Activated CD4-positive, alpha-beta T cell treated with anti-CD3 and anti-CD28 coated beads for 48 hours (primary cell): ENCODE data around the gene DYNLT5.
A peak's percentile ranks its signal among the peaks of the same experiment; 100 is the strongest.
"Not testable (repeated sequence)": the region's sequence is repeated elsewhere in the genome, so short reads cannot be mapped to it uniquely, and the experiment has no call there.

ENCODE experiments used
- DNase-seq: peaks from one replicate; pipeline ENCODE4 v3.0.0-alpha.2; 2020

DYNLT5 gene

DNA sequence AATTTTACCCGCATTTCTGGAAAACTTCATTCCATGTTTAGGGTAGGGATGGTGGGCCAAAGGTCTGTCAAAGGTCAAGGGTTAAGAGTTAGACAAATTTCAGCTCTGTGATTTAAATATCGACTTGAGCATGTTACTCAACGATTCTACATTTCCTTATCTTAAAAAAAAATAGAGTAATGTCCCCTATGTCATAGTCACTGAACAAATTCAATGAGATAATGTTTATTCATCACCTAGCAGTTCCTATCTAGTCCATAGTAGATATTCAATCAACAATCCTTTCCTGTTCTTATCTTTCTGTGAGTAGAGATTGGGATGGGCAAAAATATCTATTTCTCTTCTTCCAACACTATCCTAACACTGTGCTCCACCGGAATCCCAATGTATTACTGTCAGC lies 1.1 kb upstream of the DYNLT5 start:
- no peak for DNase-seq

DNA sequence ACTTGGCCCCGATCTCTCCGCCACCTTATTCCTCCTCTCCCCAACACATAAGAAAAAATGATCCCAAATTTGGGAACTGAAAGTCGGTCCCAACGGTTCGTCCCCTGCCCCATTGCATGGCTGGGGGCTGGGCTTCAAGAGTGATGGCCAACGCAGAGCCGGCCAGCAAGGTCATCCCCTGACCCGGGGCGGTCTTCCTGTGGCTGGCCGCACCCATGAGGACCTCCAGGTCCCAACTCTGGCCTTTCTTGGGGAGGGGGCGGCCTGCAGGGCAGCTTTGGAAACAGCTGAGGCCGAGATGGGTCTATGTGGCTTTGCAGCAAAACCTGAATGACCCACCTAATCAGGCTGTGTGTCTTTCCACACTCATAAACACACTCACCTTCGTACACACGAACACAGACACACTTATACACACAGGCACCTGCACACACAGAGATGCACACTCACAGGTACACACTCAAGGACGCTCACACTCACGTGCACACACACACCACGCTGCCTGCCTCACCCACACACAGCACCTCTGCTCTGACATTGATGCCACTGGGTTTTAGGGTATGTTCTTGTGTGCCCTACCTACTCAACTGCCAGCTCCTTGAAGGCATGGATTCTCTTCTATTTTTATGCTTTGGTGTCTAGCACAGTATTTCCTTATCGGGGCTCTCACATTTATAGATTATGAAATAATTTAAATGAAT lies 562 bp downstream of the DYNLT5 start:
- DNase-seq = no peak

DNA sequence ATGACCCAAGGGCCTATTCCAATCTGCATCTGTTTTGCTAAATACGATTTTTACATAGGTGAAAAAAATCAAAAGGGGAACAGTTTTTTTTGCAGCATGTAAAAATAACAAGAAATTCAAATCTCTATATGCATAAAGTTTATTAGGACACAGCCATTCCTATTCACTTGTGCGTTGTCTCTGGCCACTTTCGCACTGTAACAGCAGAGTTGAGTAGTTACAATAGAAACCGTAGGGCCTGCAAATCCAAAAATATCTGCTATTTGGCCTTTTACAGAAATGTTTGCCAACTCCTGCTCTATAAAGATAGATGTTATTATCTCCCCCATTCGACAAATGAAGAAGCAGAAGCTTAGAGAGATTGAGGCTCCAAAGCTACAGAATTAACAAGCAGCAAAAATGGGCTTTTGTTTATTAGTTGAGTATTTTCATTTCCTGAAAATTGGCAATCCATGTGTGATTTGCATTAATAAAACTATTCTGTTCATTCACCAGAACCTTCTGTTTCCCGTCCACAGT lies 5.5 kb downstream of the DYNLT5 start:
- DNase-seq = no peak

DNA sequence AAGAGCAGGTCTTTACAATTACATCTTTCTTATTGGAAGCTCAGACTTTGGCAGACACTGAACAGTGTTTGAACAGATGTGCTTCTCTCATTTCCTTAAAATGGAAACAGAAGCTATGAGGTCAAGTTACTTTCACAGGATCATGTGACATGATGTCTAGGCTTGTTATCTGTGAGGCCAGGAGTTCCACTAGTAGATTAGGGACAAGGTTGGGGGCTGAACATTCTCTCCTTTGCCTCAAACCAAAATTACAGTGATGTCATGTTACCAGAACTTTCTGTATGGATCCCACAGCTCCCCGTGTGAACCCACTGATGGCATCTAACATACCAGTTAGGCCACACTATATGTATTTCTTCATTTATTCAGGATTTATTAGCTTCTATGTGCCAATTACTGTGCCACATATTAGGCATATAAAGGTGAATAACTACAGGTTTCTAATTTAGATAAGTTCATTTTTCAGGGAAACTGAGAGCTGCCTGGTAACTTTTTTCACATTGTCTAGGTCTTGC lies 6.0 kb downstream of the DYNLT5 start:
- DNase-seq = no peak

DNA sequence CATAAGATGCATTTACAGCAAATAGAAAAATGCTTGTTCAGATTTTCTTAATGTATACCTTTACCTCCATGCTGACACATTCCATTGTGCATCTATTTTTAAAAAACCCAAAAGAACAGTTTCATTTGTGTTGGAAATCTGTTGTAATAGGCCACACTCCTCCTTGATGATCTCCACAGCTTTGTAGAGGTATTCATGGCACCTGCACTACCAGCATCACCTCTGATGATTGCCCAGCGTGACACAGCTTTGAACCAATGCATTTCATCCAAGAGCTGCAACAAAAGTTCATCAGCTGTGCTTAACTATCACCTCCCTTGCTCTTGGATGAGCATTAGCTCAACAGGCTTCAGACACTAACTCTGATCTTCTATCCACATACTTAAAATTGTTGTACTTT lies 8.2 kb downstream of the DYNLT5 start:
- no peak for DNase-seq

DNA sequence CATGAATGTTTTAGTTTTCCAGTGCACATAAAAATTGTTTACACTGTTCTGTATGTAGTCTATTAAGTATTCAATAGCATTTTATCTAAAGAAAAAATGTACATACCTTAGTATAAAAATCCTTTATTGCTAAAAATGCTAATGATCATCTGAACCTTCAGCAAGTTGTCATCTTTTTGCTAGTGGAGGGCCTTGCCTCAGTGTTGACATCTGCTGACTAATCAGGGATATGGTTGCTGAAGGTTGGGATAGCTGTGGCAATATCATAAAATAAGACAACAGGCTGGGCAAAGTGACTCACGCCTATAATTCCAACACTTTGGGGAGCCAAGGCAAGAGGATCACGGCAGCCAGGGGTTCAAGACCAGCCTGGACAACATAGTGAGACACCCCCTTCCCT lies 9.0 kb downstream of the DYNLT5 start:
- DNase-seq = no peak

DNA sequence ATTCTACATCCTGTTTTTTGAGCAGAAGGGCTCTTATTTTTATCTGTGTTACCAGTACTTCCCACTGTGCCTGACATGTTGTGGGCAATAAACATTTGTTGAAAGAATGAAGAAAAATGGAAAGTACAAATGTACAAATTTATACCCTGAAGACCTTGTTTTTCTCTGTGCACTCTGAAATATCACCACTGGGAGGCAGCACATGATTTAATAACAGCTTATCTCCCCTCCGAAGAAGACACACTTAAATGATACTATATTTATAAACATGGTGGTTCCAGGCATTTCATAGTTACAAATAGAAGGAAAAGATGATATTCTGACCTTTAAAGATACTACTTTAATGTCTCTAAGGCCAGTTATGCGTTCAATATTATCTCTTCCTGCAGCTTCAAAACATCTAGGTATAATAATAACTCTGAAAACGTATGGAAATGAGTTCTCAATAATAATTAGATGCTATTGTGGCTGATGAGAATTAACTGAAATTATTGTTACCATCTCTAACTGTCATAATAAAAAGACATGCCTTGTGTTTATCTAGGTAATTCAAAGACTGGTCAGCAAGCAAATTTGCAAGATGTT lies 12.8 kb downstream of the DYNLT5 start:
- peak; percentile 66 for DNase-seq

DNA sequence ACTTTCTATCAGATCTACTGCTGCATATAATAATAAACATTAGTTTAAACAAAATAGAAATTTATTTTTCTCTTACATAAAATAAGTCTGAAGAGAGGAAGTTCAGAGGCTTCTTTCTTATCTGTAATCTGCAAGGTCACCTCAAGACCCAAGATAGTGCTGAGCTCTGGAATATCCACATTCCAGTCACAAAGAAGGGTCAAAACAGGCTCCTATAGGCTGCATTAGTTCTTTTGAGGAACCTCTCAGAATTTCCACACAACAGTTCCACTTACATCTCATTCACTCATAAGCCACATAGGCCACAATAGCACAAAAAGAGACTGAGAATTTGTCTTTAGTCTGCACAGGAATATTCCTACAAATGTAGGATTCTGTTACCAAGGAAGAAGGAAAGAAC lies 15.4 kb downstream of the DYNLT5 start:
- DNase-seq = no peak

DNA sequence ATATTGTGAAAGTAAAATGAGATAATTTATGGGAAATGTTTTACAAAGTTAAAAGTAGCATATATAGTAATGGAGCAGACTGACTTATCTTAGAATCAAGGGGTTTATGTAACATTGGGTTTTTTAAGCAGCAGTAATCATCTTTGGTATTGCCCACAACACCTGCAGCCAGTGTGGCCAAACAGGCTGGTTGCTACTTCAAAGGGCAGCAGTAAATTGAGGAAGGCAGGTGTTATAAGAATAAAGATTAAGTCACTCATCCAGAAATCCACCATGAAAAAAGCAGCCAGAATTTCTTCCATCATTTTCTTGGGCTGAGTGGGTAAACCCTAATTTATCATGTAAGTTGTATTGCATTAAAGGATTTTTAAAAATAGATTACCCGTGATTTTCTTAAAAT lies 16.7 kb downstream of the DYNLT5 start:
- no peak for DNase-seq

DNA sequence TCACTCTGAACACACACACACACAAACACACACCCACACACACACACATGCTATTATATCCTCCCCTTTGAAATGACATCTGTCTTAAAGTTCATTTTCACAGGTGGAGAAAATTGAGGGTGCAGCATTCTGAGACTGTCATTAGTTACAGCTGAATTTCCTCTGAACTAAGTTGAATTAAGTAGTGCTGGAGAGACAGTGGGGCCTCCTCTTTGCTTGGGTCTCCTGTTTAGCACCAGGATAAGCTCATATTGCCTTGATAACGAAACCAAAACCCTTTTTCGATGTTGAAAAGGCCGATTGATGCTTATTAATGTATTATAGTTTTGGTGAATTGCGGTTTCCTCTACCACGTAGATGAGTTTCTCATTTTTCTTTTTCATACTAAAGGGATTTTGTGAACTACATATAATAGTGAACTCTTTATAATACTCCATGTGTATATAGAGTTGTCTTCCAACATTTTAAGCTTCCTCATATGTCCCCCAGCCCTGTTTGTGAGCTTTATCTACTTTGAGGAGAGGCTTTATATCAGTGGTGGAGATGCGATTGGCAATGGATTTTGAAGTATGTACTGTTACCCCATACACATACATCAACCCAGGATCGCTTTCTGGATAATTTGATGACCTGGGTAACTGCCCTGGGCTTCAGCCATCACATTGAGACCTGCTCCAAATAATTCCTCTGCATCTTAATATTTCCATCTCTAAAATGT lies 17.4 kb downstream of the DYNLT5 start:
- DNase-seq = no peak

DNA sequence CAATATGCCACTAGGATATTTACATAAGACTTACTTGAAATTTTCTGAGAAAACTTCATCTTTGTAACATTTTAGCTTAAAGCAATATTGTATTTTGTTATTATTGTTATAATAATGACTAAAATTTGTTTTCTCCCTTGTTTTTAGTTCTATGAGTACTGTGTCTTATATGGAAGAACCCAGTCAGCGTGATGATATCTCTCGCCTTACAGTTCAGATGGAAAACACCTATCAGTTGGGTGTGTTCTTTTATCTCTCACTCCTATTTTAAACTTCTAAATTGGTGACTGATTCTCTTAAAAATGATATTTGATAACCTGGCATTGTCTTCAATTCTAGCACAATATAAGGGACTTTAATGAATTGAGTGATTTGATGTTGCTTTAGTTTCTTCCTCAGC lies 18.0 kb downstream of the DYNLT5 start:
- DNase-seq = no peak

DNA sequence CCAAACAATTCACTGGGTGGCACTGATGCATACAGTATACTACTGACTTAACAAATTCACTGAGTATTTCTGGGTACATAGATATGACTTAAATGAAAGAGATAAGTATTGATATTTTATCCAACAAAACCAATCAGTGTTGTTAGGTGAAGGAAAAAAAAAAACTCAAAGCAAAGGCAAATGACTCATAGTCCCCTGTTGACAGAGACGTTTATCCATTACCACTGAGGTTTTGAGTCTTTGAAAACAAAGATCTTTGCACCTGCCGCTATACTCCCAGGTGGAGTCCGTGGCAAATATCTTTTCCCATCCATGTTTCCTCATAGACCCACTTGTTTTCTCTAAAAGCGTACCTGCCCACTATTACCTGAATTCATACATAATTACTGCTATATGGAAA lies 18.4 kb downstream of the DYNLT5 start:
- no peak for DNase-seq

DNA sequence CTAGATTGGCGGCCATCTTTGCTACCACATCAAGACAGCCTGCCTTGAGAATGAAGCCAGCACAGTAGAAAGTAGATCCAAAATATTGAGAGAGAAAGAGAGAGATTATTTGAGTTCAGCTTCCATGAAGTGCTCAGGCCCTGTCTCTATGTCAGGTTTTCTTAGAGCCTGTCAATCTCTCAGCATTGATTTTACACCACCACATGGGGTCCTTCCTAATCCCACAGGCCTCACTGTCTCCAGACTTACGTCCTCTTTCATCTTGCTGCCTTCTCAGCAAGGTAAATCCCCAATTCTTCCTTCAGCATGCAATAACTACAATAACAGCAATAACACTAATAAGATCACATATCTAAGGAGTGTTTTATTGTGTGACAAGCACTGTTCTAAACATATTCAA lies 21.0 kb downstream of the DYNLT5 start:
- no peak for DNase-seq

DNA sequence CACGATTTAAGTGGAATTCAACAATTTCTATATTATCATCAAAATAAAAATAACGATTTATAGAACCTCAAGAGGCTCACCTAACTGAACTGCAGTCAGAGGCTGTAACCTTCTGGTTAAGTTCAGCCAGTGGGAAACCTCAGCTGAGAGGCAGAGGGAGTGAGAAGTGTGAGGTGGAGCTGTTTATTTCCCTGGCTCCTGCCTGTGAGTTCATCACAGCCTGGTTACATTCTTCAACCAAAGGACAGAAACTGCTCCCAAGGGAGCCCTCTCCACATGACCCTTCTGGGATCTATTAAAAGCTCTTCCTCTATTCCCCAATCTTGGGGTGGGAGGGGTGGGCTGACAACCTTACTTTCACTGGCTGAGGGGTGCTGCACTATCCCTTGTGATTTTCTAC lies 22.2 kb downstream of the DYNLT5 start:
- no peak for DNase-seq

DNA sequence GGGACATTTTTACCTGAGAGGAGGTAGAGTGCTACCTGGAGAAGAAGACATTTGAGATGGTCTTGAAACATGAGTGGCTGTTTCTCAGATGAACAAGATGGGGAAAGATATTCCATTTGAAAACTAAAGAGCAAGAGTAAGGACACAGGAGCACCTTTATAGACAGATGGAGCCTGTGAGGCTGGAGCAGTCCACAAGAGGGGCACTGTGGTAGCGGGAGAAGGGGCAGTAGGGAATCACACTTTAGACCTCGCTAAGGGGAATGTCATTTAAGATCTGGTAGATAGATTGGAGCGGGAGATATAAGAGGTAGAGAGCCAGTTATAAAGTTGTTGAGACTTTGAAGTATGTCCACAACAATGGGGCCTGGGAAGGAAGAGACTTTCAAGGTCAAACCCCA lies 23.4 kb downstream of the DYNLT5 start:
- DNase-seq = no peak

DNA sequence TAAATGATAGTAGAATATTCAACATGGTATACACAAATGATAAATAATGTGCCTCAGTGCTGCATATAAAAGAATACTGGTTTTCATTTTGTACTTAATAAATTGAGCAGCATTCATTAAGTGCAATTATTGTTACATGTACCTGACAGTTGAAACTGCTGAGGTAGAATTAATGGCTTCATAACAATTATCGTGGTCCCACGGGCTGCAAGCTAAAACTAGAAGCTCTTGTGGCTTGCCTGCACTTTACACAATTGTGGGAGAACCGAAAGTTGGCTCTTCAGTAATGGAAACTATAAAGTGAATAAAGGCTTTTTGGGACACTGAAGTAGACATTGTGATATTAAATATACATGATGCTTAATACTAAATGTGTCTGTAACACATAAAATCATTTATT lies 25.6 kb downstream of the DYNLT5 start:
- DNase-seq = no peak

DNA sequence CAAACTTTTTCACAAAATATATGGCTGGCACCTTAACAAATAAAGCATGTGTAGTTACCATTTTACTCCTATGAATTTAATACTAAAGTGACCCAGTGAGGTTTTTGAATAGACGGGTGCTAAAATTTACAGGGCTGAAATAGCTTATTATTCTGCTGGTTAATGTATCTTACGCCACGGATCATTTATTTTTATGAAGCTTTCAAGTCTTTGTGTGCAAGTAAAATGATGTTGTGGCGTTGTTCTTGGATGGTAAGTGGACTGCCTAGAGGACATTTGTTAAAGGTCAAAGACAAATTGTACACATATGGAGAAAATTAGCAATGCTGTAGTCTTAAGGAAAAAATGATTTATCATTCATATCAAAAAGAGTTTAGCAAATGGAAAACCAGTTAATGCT lies 26.0 kb downstream of the DYNLT5 start:
- DNase-seq = no peak

DNA sequence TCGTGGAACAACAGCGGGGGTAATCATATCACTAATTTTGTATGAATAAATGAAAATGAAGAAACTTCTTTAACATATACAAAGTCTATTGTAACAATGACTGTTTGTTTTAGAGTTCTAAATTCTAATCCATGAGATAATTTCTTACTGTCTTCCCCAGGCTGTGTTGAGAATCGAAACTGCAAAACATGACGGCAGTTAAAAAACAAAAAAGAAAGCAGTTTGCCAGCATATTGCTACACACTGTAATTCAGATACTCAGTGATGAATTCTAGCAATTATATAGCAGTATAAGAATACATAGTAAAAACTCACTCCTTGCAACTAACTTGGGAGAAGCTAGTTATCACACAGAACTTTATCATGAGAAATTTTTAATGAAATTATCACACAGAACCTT lies 26.7 kb downstream of the DYNLT5 start:
- no peak for DNase-seq

DNA sequence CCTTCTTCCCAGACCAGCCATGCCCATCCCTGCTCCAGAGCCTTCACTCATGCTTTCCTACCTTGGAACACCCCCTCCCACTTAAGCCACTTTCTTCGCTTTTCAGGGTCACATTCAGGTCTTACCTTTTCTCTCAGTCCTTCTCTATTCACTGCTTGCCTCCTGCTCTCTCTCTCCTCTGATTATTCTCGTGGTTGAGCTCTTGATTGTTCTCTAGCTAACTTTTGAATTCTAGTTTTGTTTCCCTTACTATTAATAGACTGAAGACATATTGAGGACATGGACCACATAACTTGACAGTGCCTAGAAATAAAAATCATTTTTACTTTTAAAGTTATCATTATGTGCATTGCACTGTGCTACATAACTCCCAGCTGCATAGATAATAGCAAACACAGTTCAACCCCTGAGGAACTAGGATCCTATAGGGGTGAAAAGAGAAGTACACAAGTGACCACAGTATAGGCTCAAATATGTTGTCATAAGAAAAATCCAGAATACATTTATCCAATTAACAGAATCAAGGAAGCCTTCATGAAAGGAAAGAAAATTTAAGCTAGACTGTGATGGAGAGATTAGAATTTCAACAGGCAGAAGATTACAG lies 27.3 kb downstream of the DYNLT5 start:
- no peak for DNase-seq

DNA sequence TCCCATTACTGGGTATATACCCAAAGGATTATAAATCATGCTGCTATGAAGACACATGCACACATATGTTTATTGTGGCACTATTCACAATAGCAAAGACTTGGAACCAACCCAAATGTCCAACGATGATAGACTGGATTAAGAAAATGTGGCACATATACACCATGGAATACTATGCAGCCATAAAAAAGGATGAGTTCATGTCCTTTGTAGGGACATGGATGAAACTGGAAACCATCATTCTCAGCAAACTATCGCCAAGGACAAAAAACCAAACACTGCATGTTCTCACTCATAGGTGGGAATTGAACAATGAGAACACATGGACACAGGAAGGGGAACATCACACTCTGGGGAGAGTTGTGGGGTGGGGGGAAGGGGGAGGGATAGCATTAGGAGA lies 33.5 kb downstream of the DYNLT5 start:
- DNase-seq = not testable (repeated sequence)

DNA sequence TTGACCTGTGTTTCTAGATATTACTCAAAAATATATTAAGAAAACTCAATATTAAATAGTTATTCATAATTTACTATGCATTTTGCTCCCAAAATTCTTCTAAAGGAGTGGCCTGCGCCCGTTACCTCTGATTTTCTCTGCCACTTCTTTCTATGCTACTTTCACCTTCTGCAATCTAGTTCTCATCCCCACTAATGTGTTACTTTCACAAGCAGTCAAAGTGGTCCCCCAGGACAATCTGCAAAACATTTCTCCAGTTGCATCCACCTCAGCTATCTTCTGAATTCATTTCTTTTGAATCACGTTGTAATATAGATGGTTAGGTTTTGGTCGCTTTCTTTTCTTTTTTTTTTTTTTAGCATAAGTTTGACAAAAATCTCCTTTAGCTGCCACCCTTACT lies 35.4 kb downstream of the DYNLT5 start:
- DNase-seq = no peak

DNA sequence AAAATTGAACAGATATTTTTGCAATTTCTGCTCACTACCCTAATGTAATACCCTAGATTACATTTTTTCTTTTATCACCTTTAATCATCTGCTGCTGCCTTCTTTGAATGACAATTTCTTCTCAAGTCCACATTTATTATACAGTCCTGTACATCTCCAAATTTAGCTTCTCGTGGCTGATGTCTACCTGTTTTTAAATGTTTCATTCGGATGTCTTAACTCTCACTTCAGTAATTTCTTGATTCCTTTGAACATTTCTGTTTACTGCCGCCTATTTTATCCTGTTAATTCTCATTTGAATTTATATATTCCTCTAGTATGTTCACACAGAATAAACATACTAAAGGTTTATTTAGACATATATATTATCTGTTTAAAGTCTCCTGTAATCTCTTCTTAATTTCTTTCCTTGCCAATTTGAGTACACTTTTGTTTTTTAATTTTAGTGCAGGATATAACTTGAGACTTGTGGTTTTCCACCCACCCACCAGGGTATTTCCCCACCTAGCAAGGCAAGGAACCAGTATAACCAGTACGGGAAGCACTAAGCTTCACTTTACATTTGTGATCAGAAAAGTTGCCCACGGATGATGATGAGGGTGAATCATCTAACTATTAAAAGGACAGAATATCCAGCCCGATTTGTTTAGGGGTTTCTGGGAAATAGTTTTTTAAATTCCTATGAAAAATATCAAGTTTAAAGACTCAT lies 36.1 kb downstream of the DYNLT5 start:
- peak; percentile 67 for DNase-seq
